GM10266 (cell line): ENCODE data around the gene RAB3C.
"Not testable (repeated sequence)": the region's sequence is repeated elsewhere in the genome, so short reads cannot be mapped to it uniquely, and the experiment has no call there.

ENCODE experiments used
- DNase-seq: peaks from one replicate; pipeline ENCODE4 v3.0.0; 2012; ENCODE audit errors: extremely low spot score
- TF ChIP-seq, protein P1 (sequence below): IDR thresholded peaks from 2 replicates; pipeline ENCODE4 v1.5.1; 2012; ENCODE audit warnings: mild to moderate bottlenecking, low read depth; ENCODE audit not compliant: control insufficient read depth, insufficient read depth; ENCODE audit errors: missing control alignments

Gene RAB3C

DNA sequence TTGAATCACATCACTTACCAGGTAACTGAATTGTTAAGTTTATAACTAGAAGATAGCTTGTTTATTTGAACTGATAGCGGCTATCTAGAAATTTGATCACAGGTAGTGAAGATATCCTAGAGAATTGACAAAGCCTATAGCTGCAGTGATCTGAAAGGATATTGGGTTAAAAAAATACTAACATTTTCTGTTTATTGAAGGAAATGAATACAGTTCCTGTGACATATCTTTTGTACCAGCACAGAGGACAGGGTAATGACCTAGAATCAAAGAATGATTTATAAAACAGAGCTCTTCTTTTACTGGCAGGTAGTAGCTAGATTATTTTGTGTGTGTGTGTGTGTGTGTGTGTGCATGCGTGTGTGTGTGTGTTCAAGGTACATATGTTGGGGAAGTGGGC is 94.8 kb downstream of the RAB3C start:
- DNase-seq: no peak
- TF ChIP-seq, protein P1, sequence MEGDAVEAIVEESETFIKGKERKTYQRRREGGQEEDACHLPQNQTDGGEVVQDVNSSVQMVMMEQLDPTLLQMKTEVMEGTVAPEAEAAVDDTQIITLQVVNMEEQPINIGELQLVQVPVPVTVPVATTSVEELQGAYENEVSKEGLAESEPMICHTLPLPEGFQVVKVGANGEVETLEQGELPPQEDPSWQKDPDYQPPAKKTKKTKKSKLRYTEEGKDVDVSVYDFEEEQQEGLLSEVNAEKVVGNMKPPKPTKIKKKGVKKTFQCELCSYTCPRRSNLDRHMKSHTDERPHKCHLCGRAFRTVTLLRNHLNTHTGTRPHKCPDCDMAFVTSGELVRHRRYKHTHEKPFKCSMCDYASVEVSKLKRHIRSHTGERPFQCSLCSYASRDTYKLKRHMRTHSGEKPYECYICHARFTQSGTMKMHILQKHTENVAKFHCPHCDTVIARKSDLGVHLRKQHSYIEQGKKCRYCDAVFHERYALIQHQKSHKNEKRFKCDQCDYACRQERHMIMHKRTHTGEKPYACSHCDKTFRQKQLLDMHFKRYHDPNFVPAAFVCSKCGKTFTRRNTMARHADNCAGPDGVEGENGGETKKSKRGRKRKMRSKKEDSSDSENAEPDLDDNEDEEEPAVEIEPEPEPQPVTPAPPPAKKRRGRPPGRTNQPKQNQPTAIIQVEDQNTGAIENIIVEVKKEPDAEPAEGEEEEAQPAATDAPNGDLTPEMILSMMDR: no peak

GRCh38 chr5:58680503-58680902 is 97.6 kb downstream of the RAB3C start:
- TF ChIP-seq, protein P1: no peak
- no peak for DNase-seq

DNA sequence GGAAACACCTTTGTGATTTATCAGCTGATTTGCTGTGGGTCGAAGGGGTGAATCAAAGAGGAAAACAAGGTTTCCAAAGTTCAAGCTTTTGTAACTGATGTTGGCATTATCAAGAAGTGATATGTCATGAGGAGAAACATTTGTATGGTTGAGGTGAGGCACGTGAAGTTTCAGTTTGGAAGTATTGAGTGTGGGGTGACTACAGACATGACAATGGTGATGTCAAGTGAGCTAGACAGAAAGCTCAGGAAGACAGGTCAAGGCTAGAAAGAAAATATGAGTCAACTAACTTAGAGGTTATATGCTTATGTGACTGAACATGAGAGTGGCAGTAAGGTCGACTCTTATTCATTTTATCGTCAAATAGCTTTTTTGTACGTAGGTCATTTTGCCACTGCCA is 99.1 kb downstream of the RAB3C start:
- no peak for DNase-seq

DNA sequence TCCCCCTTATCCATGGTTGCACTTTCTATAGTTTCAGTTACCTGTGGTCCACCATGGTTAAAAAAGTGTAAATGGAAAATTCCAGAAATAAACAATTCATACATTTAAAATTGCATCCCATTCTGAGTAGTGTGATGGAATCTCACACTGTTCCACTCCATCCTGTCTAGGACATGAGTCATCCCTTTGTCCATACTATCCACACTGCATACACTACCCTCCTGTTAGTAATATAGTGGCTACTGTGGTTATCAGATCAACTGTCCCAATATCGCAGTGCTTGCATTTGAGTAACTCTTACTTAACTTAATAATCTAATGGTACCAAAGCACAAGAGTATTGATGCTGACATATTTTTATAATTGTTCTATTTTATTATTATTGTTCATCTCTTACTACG is 100.7 kb downstream of the RAB3C start:
- TF ChIP-seq, protein P1: no peak

More for the DNA sequence above, 99.1 kb downstream of the RAB3C start:
- TF ChIP-seq, protein P1: no peak

DNA sequence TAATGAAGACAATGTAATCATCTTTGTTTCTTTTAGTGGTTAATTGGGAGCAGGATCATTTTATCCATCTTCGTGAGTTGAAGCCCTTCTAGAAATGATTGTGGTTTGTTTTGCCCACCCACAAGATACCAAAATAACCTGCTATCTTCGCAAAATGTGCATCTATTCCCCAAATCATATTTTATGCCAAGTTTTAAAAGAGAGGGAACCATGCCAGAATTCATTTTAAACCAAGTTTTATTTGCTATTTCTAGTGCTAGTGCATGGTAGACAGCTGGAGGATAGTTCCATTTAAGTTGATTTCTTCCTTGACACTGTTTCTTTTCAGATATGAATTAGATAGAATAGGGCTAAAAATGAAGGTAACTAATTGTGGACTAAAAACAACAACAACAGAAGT is 104.2 kb downstream of the RAB3C start:
- DNase-seq: no peak
- TF ChIP-seq, protein P1: no peak

More for the DNA sequence above, 100.7 kb downstream of the RAB3C start:
- no peak for DNase-seq

GRCh38 chr5:58687595-58687994 is 104.7 kb downstream of the RAB3C start:
- DNase-seq: no peak
- TF ChIP-seq, protein P1: no peak

DNA sequence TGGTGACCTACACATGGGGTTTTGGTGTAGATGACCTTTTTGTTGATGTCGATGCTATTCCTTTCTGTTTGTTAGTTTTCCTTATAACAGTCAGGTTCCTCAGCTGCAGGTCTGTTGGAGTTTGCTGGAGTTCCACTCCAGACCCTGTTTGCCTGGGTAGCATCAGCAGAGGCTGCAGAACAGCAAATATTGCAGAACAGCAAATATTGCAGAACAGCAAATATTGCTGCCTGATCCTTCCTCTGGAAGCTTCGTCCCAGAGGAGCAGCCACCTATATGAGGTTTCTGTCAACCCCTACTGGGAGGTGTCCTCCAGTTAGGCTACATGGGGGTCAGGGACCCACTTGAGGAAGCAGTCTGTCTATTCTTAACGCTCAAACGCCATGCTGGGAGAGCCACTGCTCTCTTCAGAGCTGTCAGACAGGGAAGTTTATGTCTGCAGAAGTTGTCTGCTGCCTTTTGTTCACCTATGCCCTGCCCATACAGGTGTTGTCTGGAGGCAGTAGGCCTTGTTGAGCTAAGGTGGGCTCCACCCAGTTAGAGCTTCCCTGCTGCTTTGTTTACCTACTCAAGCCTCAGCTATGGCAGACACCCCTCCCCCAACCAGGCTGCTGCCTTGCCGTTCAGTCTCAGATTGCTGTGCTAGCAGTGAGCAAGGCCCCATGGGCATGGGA is 116.3 kb downstream of the RAB3C start:
- not testable (repeated sequence) for DNase-seq

GRCh38 chr5:58699762-58700118 is 116.9 kb downstream of the RAB3C start:
- no peak for DNase-seq
- TF ChIP-seq, protein P1: no peak
